ENCODE data around the gene ZP2. TPM values are rescaled to one million over a fixed set of nuclear protein-coding genes. Genes with fewer than 3 reads are reported as not detected.

ZP2 gene
- total RNA-seq, 1 experiment from 2014 or later: not detected

DNA sequence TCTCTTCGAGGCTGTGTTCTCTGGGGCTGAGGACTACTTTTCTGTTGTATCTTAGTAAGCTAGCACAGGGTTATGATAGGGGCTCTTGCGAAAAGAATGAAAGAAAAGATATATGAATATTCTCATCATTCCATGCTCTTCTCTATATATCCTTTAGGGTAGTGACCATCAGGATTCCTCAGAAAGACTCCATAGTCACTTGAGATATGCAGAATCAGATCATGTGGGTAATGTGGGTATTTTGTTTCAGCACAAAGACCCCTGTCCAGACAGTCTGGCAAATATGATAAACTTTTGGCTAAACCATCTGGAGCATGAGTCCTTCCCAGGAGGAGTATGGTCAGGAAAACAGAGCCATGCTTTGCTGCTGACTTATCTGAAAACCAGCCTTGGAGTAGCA lies 45.3 kb upstream of the ZP2 start (continued):
- TF ChIP-seq, protein P1, sequence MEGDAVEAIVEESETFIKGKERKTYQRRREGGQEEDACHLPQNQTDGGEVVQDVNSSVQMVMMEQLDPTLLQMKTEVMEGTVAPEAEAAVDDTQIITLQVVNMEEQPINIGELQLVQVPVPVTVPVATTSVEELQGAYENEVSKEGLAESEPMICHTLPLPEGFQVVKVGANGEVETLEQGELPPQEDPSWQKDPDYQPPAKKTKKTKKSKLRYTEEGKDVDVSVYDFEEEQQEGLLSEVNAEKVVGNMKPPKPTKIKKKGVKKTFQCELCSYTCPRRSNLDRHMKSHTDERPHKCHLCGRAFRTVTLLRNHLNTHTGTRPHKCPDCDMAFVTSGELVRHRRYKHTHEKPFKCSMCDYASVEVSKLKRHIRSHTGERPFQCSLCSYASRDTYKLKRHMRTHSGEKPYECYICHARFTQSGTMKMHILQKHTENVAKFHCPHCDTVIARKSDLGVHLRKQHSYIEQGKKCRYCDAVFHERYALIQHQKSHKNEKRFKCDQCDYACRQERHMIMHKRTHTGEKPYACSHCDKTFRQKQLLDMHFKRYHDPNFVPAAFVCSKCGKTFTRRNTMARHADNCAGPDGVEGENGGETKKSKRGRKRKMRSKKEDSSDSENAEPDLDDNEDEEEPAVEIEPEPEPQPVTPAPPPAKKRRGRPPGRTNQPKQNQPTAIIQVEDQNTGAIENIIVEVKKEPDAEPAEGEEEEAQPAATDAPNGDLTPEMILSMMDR (IDR thresholded peaks at IDR 0.05 in 2 of 3, conservative IDR thresholded peaks at IDR 0.05 in 1 of 3; ENCODE audit: borderline replicate concordance in 1 of 3, insufficient read depth in 1 of 3, low read depth in 2 of 3, low read length in 2 of 3): no peak
- TF ChIP-seq SP1 (IDR thresholded peaks at IDR 0.05; ENCODE audit: low read depth): no peak
- TF ChIP-seq EGR1 (IDR thresholded peaks at IDR 0.05; ENCODE audit: low read depth): no peak
- TF ChIP-seq ZFX (IDR thresholded peaks at IDR 0.05): no peak
- no peak for TF ChIP-seq YY1 (IDR thresholded peaks at IDR 0.05; ENCODE audit: extremely low read depth, insufficient replicate concordance, low read depth, low read length)

DNA sequence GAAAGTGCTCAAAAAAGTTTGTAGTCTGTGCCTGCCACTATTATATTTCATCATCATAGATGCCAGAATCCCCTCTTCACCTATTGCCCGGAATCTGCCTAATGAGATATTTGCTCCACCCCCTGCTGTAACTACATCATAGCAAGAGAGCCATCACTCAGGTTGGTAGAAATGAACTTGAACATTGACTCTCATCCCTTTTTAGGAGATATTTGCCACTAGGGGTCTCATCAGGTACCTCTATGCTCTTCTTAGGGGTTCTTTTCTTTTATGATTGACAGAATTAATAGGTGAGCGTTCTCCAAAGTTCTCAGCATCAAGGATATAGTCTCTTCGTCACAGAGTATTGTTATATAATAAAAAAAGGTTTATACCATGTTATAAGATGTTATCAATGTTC lies 42.1 kb upstream of the ZP2 start:
- DNase-seq (ENCODE audit: low read depth, low spot score) (no peak), ATAC-seq (no peak)
- intact Hi-C loops (cut with micrococcal nuclease): no loop called here
- RAD21 ChIA-PET (ENCODE audit: low non-redundant PET in 1 of 2, low total read pairs in 2 of 2, uncharacterized antibody in 2 of 2, unreplicated experiment in 2 of 2): no interaction called here
- Histone ChIP-seq H3K4me2 (ENCODE audit: low read length) (no peak overlapping the region), H4K20me1 (ENCODE audit: insufficient read depth) (no peaks in the 10 kb centered on the region), H3K4me1 (ENCODE audit: control insufficient read depth in 1 of 2, insufficient read depth in 2 of 2, low read length in 2 of 2) (no peaks in the 10 kb centered on the region), H2AFZ (ENCODE audit: low read depth, low read length, poor library complexity, severe bottlenecking) (no peak overlapping the region), H3K4me3 (replicated peaks in 1 of 2; ENCODE audit: low read depth in 1 of 2, low read length in 2 of 2) (no peak overlapping the region), H3K9me3 (ENCODE audit: control insufficient read depth in 1 of 2, insufficient read depth in 1 of 2, low read depth in 1 of 2, low read length in 2 of 2) (no peaks in the 10 kb centered on the region), H3K9ac (ENCODE audit: low read length) (no peak overlapping the region), H3K79me2 (ENCODE audit: insufficient read depth, low read length) (no peaks in the 10 kb centered on the region), H3K27ac (ENCODE audit: low read depth, low read length) (no peak overlapping the region), H3K27me3 (ENCODE audit: insufficient read depth, low read length) (peaks cover 3% of the 10 kb centered on the region; the same call in 1 of the 2 replicates), H3K36me3 (ENCODE audit: control insufficient read depth in 1 of 2, insufficient read depth in 2 of 2, low read length in 2 of 2) (no peaks in the 10 kb centered on the region), H3K9me2 (ENCODE audit: insufficient read depth) (no peaks in the 10 kb centered on the region)
- TF ChIP-seq JUND (IDR thresholded peaks at IDR 0.05) (no peak), EZH2 (IDR thresholded peaks at IDR 0.05) (no peak), ELF1 (IDR thresholded peaks at IDR 0.05; ENCODE audit: borderline replicate concordance, low read depth) (no peak), ZNF274 (IDR thresholded peaks at IDR 0.05; ENCODE audit: low read depth, low read length) (no peak), CEBPB (IDR thresholded peaks at IDR 0.05; ENCODE audit: low read depth) (no peak), SIN3A (IDR thresholded peaks at IDR 0.05; ENCODE audit: low read depth) (no peak), CBX3 (IDR thresholded peaks at IDR 0.05; ENCODE audit: low read depth) (no peak), SP1 (IDR thresholded peaks at IDR 0.05; ENCODE audit: low read depth) (no peak), POLR2A (IDR thresholded peaks at IDR 0.05; ENCODE audit: borderline replicate concordance, extremely low read depth, insufficient read depth, insufficient read length) (no peak), POLR2AphosphoS5 (IDR thresholded peaks at IDR 0.05; ENCODE audit: low read depth, low read length) (no peak), RAD21 (IDR thresholded peaks at IDR 0.05; ENCODE audit: low read depth) (no peak), EGR1 (IDR thresholded peaks at IDR 0.05; ENCODE audit: low read depth) (no peak), SRF (IDR thresholded peaks at IDR 0.05; ENCODE audit: low read depth) (no peak)
- TF ChIP-seq, protein P2, sequence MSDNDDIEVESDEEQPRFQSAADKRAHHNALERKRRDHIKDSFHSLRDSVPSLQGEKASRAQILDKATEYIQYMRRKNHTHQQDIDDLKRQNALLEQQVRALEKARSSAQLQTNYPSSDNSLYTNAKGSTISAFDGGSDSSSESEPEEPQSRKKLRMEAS (IDR thresholded peaks at IDR 0.05): no peak
- TF ChIP-seq, protein P3, sequence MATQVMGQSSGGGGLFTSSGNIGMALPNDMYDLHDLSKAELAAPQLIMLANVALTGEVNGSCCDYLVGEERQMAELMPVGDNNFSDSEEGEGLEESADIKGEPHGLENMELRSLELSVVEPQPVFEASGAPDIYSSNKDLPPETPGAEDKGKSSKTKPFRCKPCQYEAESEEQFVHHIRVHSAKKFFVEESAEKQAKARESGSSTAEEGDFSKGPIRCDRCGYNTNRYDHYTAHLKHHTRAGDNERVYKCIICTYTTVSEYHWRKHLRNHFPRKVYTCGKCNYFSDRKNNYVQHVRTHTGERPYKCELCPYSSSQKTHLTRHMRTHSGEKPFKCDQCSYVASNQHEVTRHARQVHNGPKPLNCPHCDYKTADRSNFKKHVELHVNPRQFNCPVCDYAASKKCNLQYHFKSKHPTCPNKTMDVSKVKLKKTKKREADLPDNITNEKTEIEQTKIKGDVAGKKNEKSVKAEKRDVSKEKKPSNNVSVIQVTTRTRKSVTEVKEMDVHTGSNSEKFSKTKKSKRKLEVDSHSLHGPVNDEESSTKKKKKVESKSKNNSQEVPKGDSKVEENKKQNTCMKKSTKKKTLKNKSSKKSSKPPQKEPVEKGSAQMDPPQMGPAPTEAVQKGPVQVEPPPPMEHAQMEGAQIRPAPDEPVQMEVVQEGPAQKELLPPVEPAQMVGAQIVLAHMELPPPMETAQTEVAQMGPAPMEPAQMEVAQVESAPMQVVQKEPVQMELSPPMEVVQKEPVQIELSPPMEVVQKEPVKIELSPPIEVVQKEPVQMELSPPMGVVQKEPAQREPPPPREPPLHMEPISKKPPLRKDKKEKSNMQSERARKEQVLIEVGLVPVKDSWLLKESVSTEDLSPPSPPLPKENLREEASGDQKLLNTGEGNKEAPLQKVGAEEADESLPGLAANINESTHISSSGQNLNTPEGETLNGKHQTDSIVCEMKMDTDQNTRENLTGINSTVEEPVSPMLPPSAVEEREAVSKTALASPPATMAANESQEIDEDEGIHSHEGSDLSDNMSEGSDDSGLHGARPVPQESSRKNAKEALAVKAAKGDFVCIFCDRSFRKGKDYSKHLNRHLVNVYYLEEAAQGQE (IDR thresholded peaks at IDR 0.05; ENCODE audit: low read depth): no peak
- TF ChIP-seq, protein P4, sequence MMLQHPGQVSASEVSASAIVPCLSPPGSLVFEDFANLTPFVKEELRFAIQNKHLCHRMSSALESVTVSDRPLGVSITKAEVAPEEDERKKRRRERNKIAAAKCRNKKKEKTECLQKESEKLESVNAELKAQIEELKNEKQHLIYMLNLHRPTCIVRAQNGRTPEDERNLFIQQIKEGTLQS (IDR thresholded peaks at IDR 0.05): no peak
- BruUV-seq (replicated peaks): no TSS peak
- CTCF ChIA-PET: no interaction called here
- POLR2A ChIA-PET: no interaction called here

Data from HCT116 (cell line).